ENCODE measurements around the gene FAM240A. TPM values are rescaled to one million over a fixed set of nuclear protein-coding genes. Genes with fewer than 3 reads are reported as not detected.

FAM240A gene
- total RNA-seq, 1 experiment from 2014 or later: not detected

- H3K36me3 ChIP-seq (ENCODE audit: control insufficient read depth, insufficient read depth, low read length): no peaks in the 10 kb centered on the region
- no TSS peak for BruUV-seq (replicated peaks)
- H3K9me3 ChIP-seq: no peaks in the 10 kb centered on the region
- Mint-ChIP-seq H3K4me3 (ENCODE audit: unreplicated experiment) (no peak overlapping the region), H3K4me1 (ENCODE audit: low read depth, unreplicated experiment) (peaks cover 20% of the 10 kb centered on the region), H3K27ac (ENCODE audit: unreplicated experiment) (peak overlapping the region; percentile 72), H3K27me3 (ENCODE audit: insufficient read depth, unreplicated experiment) (no peaks in the 10 kb centered on the region), H3K9me3 (ENCODE audit: unreplicated experiment) (no peaks in the 10 kb centered on the region), H3K36me3 (ENCODE audit: insufficient read depth, unreplicated experiment) (no peaks in the 10 kb centered on the region)
- ChIA-PET CTCF (no interaction called here), POLR2A (no interaction called here)
- no peaks in the 10 kb centered on the region for H3K27me3 ChIP-seq (replicated peaks; ENCODE audit: control insufficient read depth, insufficient read depth, low read length)
- intact Hi-C loops (cut with micrococcal nuclease; ENCODE audit: unreplicated experiment): no loop called here
- peaks cover 26% of the 10 kb centered on the region for H3K4me1 ChIP-seq
- H3K4me3 ChIP-seq (ENCODE audit: low read depth, low read length): no peak overlapping the region
- DNase-seq: no peak
- TF ChIP-seq, protein P1, sequence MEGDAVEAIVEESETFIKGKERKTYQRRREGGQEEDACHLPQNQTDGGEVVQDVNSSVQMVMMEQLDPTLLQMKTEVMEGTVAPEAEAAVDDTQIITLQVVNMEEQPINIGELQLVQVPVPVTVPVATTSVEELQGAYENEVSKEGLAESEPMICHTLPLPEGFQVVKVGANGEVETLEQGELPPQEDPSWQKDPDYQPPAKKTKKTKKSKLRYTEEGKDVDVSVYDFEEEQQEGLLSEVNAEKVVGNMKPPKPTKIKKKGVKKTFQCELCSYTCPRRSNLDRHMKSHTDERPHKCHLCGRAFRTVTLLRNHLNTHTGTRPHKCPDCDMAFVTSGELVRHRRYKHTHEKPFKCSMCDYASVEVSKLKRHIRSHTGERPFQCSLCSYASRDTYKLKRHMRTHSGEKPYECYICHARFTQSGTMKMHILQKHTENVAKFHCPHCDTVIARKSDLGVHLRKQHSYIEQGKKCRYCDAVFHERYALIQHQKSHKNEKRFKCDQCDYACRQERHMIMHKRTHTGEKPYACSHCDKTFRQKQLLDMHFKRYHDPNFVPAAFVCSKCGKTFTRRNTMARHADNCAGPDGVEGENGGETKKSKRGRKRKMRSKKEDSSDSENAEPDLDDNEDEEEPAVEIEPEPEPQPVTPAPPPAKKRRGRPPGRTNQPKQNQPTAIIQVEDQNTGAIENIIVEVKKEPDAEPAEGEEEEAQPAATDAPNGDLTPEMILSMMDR (IDR thresholded peaks at IDR 0.05; ENCODE audit: insufficient read depth in 1 of 2, low read depth in 1 of 2, low read length in 1 of 2, severe bottlenecking in 1 of 2, unreplicated experiment in 1 of 2): no peak
These were observed 14.8 kb downstream of the FAM240A start for GRCh38 chr3:46627078-46627477.

DNA sequence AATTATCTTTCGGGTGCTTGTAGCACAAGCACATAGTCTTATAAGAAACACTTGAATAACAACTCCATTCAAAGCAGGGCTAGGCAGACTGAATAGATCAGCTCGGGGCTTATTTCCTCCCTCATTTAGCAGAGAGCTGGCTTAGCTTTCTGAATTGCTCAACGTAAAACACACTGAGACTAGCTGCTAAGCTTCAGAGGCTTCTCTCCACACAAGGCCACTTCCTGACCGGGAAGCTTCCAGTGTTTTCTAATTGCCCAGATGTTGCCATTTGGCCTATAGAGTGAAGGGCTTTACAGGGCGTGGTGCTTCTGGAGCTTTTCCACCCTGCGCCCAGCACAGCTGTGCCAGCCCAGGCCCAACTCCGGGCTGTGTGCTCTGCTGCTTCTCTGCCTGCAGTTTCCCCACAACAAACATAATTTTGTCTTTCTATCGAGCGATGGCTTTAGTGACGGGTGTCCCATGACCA is 16.6 kb downstream of the FAM240A start:
- Mint-ChIP-seq H3K27me3 (ENCODE audit: insufficient read depth, unreplicated experiment) (no peaks in the 10 kb centered on the region), H3K4me1 (ENCODE audit: low read depth, unreplicated experiment) (peaks cover 20% of the 10 kb centered on the region), H3K4me3 (ENCODE audit: unreplicated experiment) (no peak overlapping the region), H3K36me3 (ENCODE audit: insufficient read depth, unreplicated experiment) (no peaks in the 10 kb centered on the region), H3K9me3 (ENCODE audit: unreplicated experiment) (no peaks in the 10 kb centered on the region), H3K27ac (ENCODE audit: unreplicated experiment) (peak overlapping the region; percentile 69)
- Histone ChIP-seq H3K27me3 (replicated peaks; ENCODE audit: control insufficient read depth, insufficient read depth, low read length) (no peaks in the 10 kb centered on the region), H3K36me3 (ENCODE audit: control insufficient read depth, insufficient read depth, low read length) (no peaks in the 10 kb centered on the region), H3K4me3 (ENCODE audit: low read depth, low read length) (no peak overlapping the region), H3K4me1 (peaks cover 32% of the 10 kb centered on the region), H3K9me3 (no peaks in the 10 kb centered on the region)
- ChIA-PET POLR2A (interaction anchor here (0.6 kb wide), 1 partner anchor 309 kb away, joined by 9 read pairs; no protein-coding TSS in a partner anchor), CTCF (no interaction called here)
- no TSS peak for BruUV-seq (replicated peaks)
- intact Hi-C loops (cut with micrococcal nuclease; ENCODE audit: unreplicated experiment): no loop called here
- TF ChIP-seq, protein P1 (IDR thresholded peaks at IDR 0.05; ENCODE audit: insufficient read depth in 1 of 2, low read depth in 1 of 2, low read length in 1 of 2, severe bottlenecking in 1 of 2, unreplicated experiment in 1 of 2): no peak
- no peak for DNase-seq

GRCh38 chr3:46629551-46630517 is 17.5 kb downstream of the FAM240A start:
- H3K27me3 Mint-ChIP-seq (ENCODE audit: insufficient read depth, unreplicated experiment): no peaks in the 10 kb centered on the region
- CTCF ChIA-PET: interaction anchor here (0.7 kb wide), 1 partner anchor 10 kb away, joined by 5 read pairs; no protein-coding TSS in a partner anchor
- no peaks in the 10 kb centered on the region for H3K36me3 ChIP-seq (ENCODE audit: control insufficient read depth, insufficient read depth, low read length)
- H3K9me3 ChIP-seq: no peaks in the 10 kb centered on the region
- H3K4me1 Mint-ChIP-seq (ENCODE audit: low read depth, unreplicated experiment): peaks cover 20% of the 10 kb centered on the region
- H3K27ac Mint-ChIP-seq (ENCODE audit: unreplicated experiment): peak overlapping the region; percentile 69
- TF ChIP-seq, protein P1 (IDR thresholded peaks at IDR 0.05; ENCODE audit: insufficient read depth in 1 of 2, low read depth in 1 of 2, low read length in 1 of 2, severe bottlenecking in 1 of 2, unreplicated experiment in 1 of 2): peak in 1 of 2 experiments; percentile 7
- POLR2A ChIA-PET: interaction anchor here (0.6 kb wide), 1 partner anchor 310 kb away, joined by 9 read pairs; no protein-coding TSS in a partner anchor
- H3K4me3 ChIP-seq (ENCODE audit: low read depth, low read length): no peak overlapping the region
- DNase-seq: no peak
- intact Hi-C loops (cut with micrococcal nuclease; ENCODE audit: unreplicated experiment): no loop called here
- H3K27me3 ChIP-seq (replicated peaks; ENCODE audit: control insufficient read depth, insufficient read depth, low read length): no peaks in the 10 kb centered on the region
- no TSS peak for BruUV-seq (replicated peaks)
- no peak overlapping the region for H3K4me3 Mint-ChIP-seq (ENCODE audit: unreplicated experiment)
- H3K4me1 ChIP-seq: peaks cover 28% of the 10 kb centered on the region
- H3K36me3 Mint-ChIP-seq (ENCODE audit: insufficient read depth, unreplicated experiment): no peaks in the 10 kb centered on the region
- H3K9me3 Mint-ChIP-seq (ENCODE audit: unreplicated experiment): no peaks in the 10 kb centered on the region
